Neural cell (in vitro differentiated cells): ENCODE measurements around the gene ANKRD29. TPM values are rescaled to one million over a fixed set of nuclear protein-coding genes. Genes with fewer than 3 reads are reported as not detected.

Experiments used
- H2AFZ ChIP-seq: fragments of 200-600, 300-800 bp; sonication (generic), shearing (Covaris generic); 2 replicates; pipeline ENCODE4 v1.6.0; 2014; ENCODE audit warnings: low read depth, mild to moderate bottlenecking, antibody characterized with exemption, low read length, moderate library complexity
- H3F3A ChIP-seq: fragments of 200-600 bp; shearing (Covaris generic); 2 replicates; pipeline ENCODE4 v1.6.1; 2016; ENCODE audit warnings: mild to moderate bottlenecking, moderate library complexity, mixed read lengths, antibody characterized with exemption, low read length; ENCODE audit not compliant: insufficient read depth, poor library complexity, severe bottlenecking
- H3K27ac ChIP-seq: fragments of 200-600, 300-800 bp; sonication (generic), shearing (Covaris generic); 2 replicates; pipeline ENCODE4 v1.5.1; 2014; ENCODE audit warnings: mild to moderate bottlenecking, low read length, moderate library complexity
- H3K27me3 ChIP-seq: fragments of 300-800, 200-600 bp; sonication (generic), shearing (Covaris generic); 2 replicates; pipeline ENCODE4 v1.6.0; 2014; ENCODE audit warnings: mild to moderate bottlenecking, low read depth, low read length, moderate library complexity; ENCODE audit not compliant: insufficient read depth
- H3K36me3 ChIP-seq: fragments of 300-800, 200-600 bp; sonication (generic), shearing (Covaris generic); 2 replicates; pipeline ENCODE4 v1.5.1; 2014; ENCODE audit warnings: mild to moderate bottlenecking, antibody characterized with exemption, low read length, moderate library complexity; ENCODE audit not compliant: insufficient read depth
- H3K4me2 ChIP-seq: fragments of 300-800, 200-600 bp; sonication (generic), shearing (Covaris generic); 2 replicates; pipeline ENCODE4 v1.6.0; 2014; ENCODE audit warnings: mild to moderate bottlenecking, low read length
- H3K4me3 ChIP-seq: fragments of 300-800, 200-600 bp; sonication (generic), shearing (Covaris generic); 2 replicates; pipeline ENCODE4 v1.5.1; 2014; ENCODE audit warnings: mild to moderate bottlenecking, low read length, moderate library complexity
- H3K79me2 ChIP-seq: fragments of 200-600 bp; shearing (Covaris generic); replicated peaks from 2 replicates; pipeline ENCODE4 v1.6.0; 2014; ENCODE audit warnings: mild to moderate bottlenecking, low read length, moderate library complexity; ENCODE audit not compliant: insufficient read depth
- H3K9ac ChIP-seq: fragments of 300-800, 200-600 bp; sonication (generic), shearing (Covaris generic); 2 replicates; pipeline ENCODE4 v1.6.1; 2016; ENCODE audit warnings: mild to moderate bottlenecking, low read length, mixed read lengths
- H3K9me2 ChIP-seq: fragments of 200-600 bp; shearing (Covaris generic); 2 replicates; pipeline ENCODE4 v1.6.1; 2016; ENCODE audit warnings: mild to moderate bottlenecking, low read length, mixed read lengths; ENCODE audit not compliant: insufficient read depth
- H3K9me3 ChIP-seq: fragments of 200-600, 300-800 bp; sonication (generic), shearing (Covaris generic); 2 replicates; pipeline ENCODE4 v1.6.1; 2016; ENCODE audit warnings: mild to moderate bottlenecking, mixed run types, low read length, moderate library complexity, mixed read lengths
- H4K20me1 ChIP-seq: fragments of 200-600 bp; shearing (Covaris generic); 2 replicates; pipeline ENCODE4 v1.6.1; 2016; ENCODE audit warnings: mild to moderate bottlenecking, mixed run types; ENCODE audit not compliant: insufficient read depth
- EP300 ChIP-seq: fragments of 450-650 bp; conservative IDR thresholded peaks from 2 replicates; pipeline ENCODE4 v1.6.1; 2014; ENCODE audit warnings: antibody characterized with exemption, mild to moderate bottlenecking, moderate library complexity; ENCODE audit not compliant: poor library complexity, severe bottlenecking
- EZH2 ChIP-seq: fragments of 200-600, 300-800 bp; shearing (Covaris generic), sonication (generic); IDR thresholded peaks from 2 replicates; pipeline ENCODE4 v1.6.1; 2014; ENCODE audit warnings: antibody characterized with exemption, low read length, borderline replicate concordance, mild to moderate bottlenecking; ENCODE audit not compliant: insufficient read depth, poor library complexity, severe bottlenecking
- MXI1 ChIP-seq: fragments of 450-650 bp; conservative IDR thresholded peaks from 2 replicates; pipeline ENCODE4 v1.6.1; 2014; ENCODE audit warnings: antibody characterized with exemption, mild to moderate bottlenecking; ENCODE audit not compliant: poor library complexity, severe bottlenecking
- POLR2AphosphoS5 ChIP-seq: IDR thresholded peaks from 2 replicates; pipeline ENCODE4 v1.6.1; 2012
- RAD21 ChIP-seq: fragments of 450-650 bp; conservative IDR thresholded peaks from 2 replicates; pipeline ENCODE4 v1.6.1; 2014; ENCODE audit warnings: antibody characterized with exemption, mild to moderate bottlenecking, moderate library complexity
- SMC3 ChIP-seq: fragments of 450-650 bp; conservative IDR thresholded peaks from 2 replicates; pipeline ENCODE4 v1.6.1; 2014; ENCODE audit warnings: antibody characterized with exemption, mild to moderate bottlenecking, moderate library complexity; ENCODE audit not compliant: poor library complexity
- TAF1 ChIP-seq: IDR thresholded peaks from 2 replicates; pipeline ENCODE4 v1.6.1; 2012; ENCODE audit warnings: low read depth
- polyA plus RNA-seq: library from polyadenylated mRNA; depleted of rRNA; stranded (reverse); fragments of >200 nt; gene quantifications from 2 replicates; pipeline ENCODE4 v1.2.3, GENCODE V29; 2014
- TF ChIP-seq, protein P1 (sequence below): fragments of 450-650 bp; IDR thresholded peaks from 2 replicates; pipeline ENCODE4 v1.5.1; 2014; ENCODE audit warnings: antibody characterized with exemption, mild to moderate bottlenecking, moderate library complexity; ENCODE audit not compliant: poor library complexity, severe bottlenecking
- TF ChIP-seq, protein P2 (sequence below): IDR thresholded peaks from 2 replicates; pipeline ENCODE4 v1.6.1; 2012; ENCODE audit warnings: borderline replicate concordance

Gene ANKRD29
- polyA plus RNA-seq, 1 donor from 2014 or later: 4.9 TPM

DNA sequence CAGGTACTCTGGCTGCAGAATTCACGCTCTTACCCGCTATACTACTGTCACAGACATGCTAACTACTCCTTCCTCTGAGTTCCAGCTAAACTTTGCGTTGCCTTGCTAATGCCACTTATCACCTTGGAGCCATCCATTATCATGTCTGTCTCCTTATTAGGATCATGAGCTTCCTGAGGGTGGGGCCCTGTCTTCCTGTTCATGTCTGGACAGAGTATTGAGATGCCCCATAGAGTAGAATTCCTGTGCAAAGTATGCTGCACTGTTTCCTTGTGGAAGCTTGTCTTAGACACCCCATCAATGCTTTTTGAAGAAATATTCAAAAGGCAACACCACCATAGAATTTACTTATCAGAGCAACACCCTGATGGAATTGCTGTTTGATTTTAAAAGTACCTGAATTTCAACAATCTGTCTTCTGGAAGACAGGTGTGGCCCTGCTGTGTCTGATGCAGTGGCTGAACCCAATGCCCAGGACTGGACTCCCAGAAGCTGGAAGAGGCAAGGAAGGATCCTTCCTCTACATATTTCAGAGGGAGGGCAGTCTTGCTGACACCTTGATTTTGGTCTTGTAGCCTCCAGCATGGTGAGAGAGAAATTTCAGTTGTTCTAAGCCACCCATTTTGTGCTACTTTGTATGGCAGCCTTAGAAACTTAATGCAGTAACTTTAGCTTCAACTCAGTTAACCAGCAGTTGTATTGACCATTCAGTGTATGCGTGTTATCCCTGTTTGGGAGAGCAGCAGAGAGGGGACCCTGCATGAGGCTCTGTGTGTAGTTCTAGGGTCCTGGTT, 32.1 kb upstream of the ANKRD29 start:
- no peaks in the 10 kb centered on the region for H3K9me2 ChIP-seq
- no peak overlapping the region for H3K4me2 ChIP-seq
- H3F3A ChIP-seq: no peaks in the 10 kb centered on the region
- H3K79me2 ChIP-seq: no peaks in the 10 kb centered on the region
- H4K20me1 ChIP-seq: no peaks in the 10 kb centered on the region
- peaks cover 12% of the 10 kb centered on the region for H3K27me3 ChIP-seq
- H2AFZ ChIP-seq: no peak overlapping the region
- no peaks in the 10 kb centered on the region for H3K36me3 ChIP-seq
- TF ChIP-seq, protein P1, sequence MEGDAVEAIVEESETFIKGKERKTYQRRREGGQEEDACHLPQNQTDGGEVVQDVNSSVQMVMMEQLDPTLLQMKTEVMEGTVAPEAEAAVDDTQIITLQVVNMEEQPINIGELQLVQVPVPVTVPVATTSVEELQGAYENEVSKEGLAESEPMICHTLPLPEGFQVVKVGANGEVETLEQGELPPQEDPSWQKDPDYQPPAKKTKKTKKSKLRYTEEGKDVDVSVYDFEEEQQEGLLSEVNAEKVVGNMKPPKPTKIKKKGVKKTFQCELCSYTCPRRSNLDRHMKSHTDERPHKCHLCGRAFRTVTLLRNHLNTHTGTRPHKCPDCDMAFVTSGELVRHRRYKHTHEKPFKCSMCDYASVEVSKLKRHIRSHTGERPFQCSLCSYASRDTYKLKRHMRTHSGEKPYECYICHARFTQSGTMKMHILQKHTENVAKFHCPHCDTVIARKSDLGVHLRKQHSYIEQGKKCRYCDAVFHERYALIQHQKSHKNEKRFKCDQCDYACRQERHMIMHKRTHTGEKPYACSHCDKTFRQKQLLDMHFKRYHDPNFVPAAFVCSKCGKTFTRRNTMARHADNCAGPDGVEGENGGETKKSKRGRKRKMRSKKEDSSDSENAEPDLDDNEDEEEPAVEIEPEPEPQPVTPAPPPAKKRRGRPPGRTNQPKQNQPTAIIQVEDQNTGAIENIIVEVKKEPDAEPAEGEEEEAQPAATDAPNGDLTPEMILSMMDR: no peak
- no peak for TF ChIP-seq TAF1
- no peak for TF ChIP-seq SMC3
- TF ChIP-seq POLR2AphosphoS5: no peak
- TF ChIP-seq EP300: no peak
- TF ChIP-seq MXI1: no peak
- TF ChIP-seq RAD21: no peak
- no peak for TF ChIP-seq EZH2
- TF ChIP-seq, protein P2, sequence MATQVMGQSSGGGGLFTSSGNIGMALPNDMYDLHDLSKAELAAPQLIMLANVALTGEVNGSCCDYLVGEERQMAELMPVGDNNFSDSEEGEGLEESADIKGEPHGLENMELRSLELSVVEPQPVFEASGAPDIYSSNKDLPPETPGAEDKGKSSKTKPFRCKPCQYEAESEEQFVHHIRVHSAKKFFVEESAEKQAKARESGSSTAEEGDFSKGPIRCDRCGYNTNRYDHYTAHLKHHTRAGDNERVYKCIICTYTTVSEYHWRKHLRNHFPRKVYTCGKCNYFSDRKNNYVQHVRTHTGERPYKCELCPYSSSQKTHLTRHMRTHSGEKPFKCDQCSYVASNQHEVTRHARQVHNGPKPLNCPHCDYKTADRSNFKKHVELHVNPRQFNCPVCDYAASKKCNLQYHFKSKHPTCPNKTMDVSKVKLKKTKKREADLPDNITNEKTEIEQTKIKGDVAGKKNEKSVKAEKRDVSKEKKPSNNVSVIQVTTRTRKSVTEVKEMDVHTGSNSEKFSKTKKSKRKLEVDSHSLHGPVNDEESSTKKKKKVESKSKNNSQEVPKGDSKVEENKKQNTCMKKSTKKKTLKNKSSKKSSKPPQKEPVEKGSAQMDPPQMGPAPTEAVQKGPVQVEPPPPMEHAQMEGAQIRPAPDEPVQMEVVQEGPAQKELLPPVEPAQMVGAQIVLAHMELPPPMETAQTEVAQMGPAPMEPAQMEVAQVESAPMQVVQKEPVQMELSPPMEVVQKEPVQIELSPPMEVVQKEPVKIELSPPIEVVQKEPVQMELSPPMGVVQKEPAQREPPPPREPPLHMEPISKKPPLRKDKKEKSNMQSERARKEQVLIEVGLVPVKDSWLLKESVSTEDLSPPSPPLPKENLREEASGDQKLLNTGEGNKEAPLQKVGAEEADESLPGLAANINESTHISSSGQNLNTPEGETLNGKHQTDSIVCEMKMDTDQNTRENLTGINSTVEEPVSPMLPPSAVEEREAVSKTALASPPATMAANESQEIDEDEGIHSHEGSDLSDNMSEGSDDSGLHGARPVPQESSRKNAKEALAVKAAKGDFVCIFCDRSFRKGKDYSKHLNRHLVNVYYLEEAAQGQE: no peak
- no peaks in the 10 kb centered on the region for H3K9me3 ChIP-seq
- H3K27ac ChIP-seq: no peak overlapping the region
- no peak overlapping the region for H3K4me3 ChIP-seq
- H3K9ac ChIP-seq: no peak overlapping the region

DNA sequence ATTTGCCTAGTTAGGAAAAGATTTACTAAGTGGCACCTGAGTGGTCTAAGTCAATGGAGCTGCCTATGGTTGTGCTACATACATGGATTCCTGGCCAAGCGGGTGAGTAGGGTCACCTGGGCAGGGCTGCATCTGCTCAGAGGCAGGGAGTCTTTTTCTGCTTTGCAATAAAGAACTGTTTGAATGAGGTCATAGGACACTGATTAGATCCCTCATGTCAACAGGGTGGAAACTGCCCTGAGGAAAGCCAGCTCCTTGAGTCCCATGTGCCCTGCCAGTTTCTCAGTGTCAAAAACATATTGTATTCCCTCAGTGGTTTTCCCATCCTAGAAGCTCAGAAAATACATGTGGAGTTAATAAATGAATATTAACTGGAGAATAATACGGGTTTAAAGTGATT, 31.1 kb upstream of the ANKRD29 start:
- Histone ChIP-seq H3F3A (no peaks in the 10 kb centered on the region), H3K27me3 (peaks cover 22% of the 10 kb centered on the region), H4K20me1 (no peaks in the 10 kb centered on the region), H3K9me3 (no peaks in the 10 kb centered on the region), H3K79me2 (no peaks in the 10 kb centered on the region), H3K4me2 (no peak overlapping the region), H3K27ac (no peak overlapping the region), H3K9me2 (no peaks in the 10 kb centered on the region), H3K4me3 (no peak overlapping the region), H3K9ac (no peak overlapping the region), H3K36me3 (no peaks in the 10 kb centered on the region), H2AFZ (no peak overlapping the region)
- TF ChIP-seq, protein P1: no peak
- TF ChIP-seq TAF1 (no peak), POLR2AphosphoS5 (no peak), EZH2 (no peak), SMC3 (no peak), RAD21 (no peak), EP300 (no peak), MXI1 (no peak)
- TF ChIP-seq, protein P2: no peak
